SJCRH30 (cell line): Measurements from ENCODE around the gene NDUFS1. TPM values are rescaled to one million over a fixed set of nuclear protein-coding genes. Genes with fewer than 3 reads are reported as not detected.
"Not testable (repeated sequence)": the region's sequence is repeated elsewhere in the genome, so short reads cannot be mapped to it uniquely, and the experiment has no call there.

Experiments
- DNase-seq, 2 experiments: peaks; one replicate each; pipeline ENCODE4 v3.0.0-alpha.2; 2015 to 2020
- H3K27ac ChIP-seq: fragments of 250-450 bp; sonication (Bioruptor Pico); 2 replicates; pipeline ENCODE4 v1.5.1; 2020; ENCODE audit warnings: mild to moderate bottlenecking, moderate library complexity
- H3K27me3 ChIP-seq: fragments of 250-450 bp; sonication (Bioruptor Pico); 2 replicates; pipeline ENCODE4 v1.5.1; 2020; ENCODE audit warnings: mild to moderate bottlenecking, moderate library complexity
- H3K36me3 ChIP-seq: fragments of 250-450 bp; sonication (Bioruptor Pico); 2 replicates; pipeline ENCODE4 v1.5.1; 2020; ENCODE audit warnings: mild to moderate bottlenecking, moderate library complexity
- H3K4me1 ChIP-seq: fragments of 250-450 bp; sonication (Bioruptor Pico); 2 replicates; pipeline ENCODE4 v1.5.1; 2020; ENCODE audit warnings: mild to moderate bottlenecking, moderate library complexity
- H3K4me3 ChIP-seq: fragments of 250-450 bp; sonication (Bioruptor Pico); 2 replicates; pipeline ENCODE4 v1.5.1; 2020; ENCODE audit warnings: mild to moderate bottlenecking, moderate library complexity
- H3K9me3 ChIP-seq: fragments of 250-450 bp; sonication (Bioruptor Pico); replicated peaks from 2 replicates; pipeline ENCODE4 v1.5.1; 2020; ENCODE audit warnings: mild to moderate bottlenecking, moderate library complexity
- total RNA-seq: library from RNA; depleted of rRNA; stranded (reverse); fragments of >200 nt; shearing (Covaris generic); gene quantifications from 2 replicates; pipeline ENCODE4 v1.2.3, GENCODE V29; 2014; rRNA removed

The NDUFS1 gene
- total RNA-seq, 1 experiment from 2014 or later: 124 TPM

- not testable (repeated sequence) for H3K9me3 ChIP-seq, H3K27me3 ChIP-seq, H3K36me3 ChIP-seq, H3K4me3 ChIP-seq, H3K4me1 ChIP-seq, DNase-seq, H3K27ac ChIP-seq
Measured at GRCh38 chr2:206077879-206078278, 81.4 kb downstream of the NDUFS1 start.

DNA sequence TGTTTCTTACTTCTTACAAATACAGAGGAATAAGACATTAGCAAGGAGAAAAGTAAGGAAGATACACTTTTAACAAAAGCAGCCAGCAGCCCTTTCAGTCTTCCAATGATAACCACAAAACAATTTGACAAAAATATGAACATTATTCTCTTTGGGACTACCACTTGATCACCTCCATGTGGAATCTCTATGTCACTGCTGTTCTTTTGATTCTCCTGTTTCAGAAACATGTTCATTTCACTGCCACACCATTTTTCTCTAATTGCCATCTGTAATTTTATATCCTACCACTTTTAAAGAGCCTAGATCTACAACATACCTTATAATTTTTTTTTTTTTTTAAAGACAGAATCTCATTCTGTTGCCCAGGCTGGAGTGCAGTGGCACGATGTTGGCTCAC lies 84.1 kb downstream of the NDUFS1 start:
- Histone ChIP-seq H3K27ac (no peak overlapping the region), H3K9me3 (no peaks in the 10 kb centered on the region), H3K36me3 (no peaks in the 10 kb centered on the region), H3K4me3 (no peak overlapping the region), H3K27me3 (no peaks in the 10 kb centered on the region), H3K4me1 (no peaks in the 10 kb centered on the region)
- no peak for DNase-seq

GRCh38 chr2:206071807-206072206 lies 87.4 kb downstream of the NDUFS1 start:
- Histone ChIP-seq H3K36me3 (0 out of 2 replicates have a peak, but pooled peaks cover 2% of the 10 kb centered on the region), H3K9me3 (no peaks in the 10 kb centered on the region), H3K27ac (no peak overlapping the region), H3K4me1 (no peaks in the 10 kb centered on the region), H3K4me3 (no peak overlapping the region), H3K27me3 (no peaks in the 10 kb centered on the region)
- DNase-seq: no peak

DNA sequence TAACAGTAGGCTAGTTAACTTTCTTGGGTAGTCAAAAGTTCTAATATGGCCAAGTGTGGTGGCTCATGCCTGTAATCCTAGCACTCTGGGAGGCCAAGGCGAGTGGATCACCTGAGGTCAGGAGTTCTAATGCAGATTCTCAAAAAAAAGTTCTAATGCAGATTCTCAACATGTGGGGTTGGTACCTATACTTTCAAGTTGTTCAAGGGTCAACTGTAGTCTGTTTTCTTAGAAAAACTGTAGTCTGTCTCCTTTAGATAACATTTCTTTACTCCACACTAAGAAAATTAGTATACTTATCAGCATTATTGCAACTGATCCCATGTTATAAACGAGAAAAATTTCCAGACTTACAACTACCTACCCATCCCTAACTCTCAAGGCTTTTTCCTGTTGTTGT lies 89.8 kb downstream of the NDUFS1 start:
- no peaks in the 10 kb centered on the region for H3K9me3 ChIP-seq
- H3K4me1 ChIP-seq: no peaks in the 10 kb centered on the region
- H3K27me3 ChIP-seq: no peaks in the 10 kb centered on the region
- H3K4me3 ChIP-seq: no peak overlapping the region
- 0 out of 2 replicates have a peak, but pooled peaks cover 2% of the 10 kb centered on the region for H3K36me3 ChIP-seq
- no peak for DNase-seq
- H3K27ac ChIP-seq: no peak overlapping the region

DNA sequence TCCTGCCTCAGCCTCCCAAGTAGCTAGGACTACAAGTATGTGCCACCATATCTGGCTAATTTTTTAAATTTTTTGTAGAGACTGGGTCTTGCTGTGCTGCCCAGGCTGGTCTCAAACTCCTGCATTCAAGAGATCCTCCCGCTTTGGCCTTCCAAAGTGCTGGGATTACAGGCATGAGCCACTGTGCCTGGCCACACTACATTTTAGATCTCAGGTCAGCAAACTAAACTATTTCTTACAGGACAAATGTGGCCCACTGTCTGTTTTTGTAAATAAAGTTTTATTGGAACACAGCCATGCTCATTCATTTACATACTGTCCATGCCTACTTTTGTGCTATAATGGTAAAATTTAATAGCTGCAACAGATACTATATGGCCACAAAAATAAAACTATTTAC lies 91.0 kb downstream of the NDUFS1 start:
- Histone ChIP-seq H3K4me3 (no peak overlapping the region), H3K4me1 (no peaks in the 10 kb centered on the region), H3K27ac (no peak overlapping the region), H3K27me3 (no peaks in the 10 kb centered on the region), H3K9me3 (no peaks in the 10 kb centered on the region), H3K36me3 (0 out of 2 replicates have a peak, but pooled peaks cover 2% of the 10 kb centered on the region)
- DNase-seq: no peak

Other genes starting within 250 kb of the NDUFS1 start
- 6.5 and 8.1 TPM in 2 replicates for gene INO80D, start 73.3 kb downstream of the NDUFS1 start, total RNA-seq
- gene EEF1B2, start 451 bp upstream of the NDUFS1 start, total RNA-seq: 945 and 1,044 TPM in 2 replicates
- gene ZDBF2, start 115.2 kb upstream of the NDUFS1 start, total RNA-seq: 25.6 and 27.7 TPM in 2 replicates